ENCODE data around the gene BCL6B.

GRCh38 chr17:7041607-7042500 lies 19.0 kb downstream of the BCL6B start:
- no peak for TF ChIP-seq TEAD4 (IDR thresholded peaks at IDR 0.05)
- TF ChIP-seq ZBTB7A (IDR thresholded peaks at IDR 0.05; ENCODE audit: low read depth), result no peak
- no peak for TF ChIP-seq REST (IDR thresholded peaks at IDR 0.05; ENCODE audit: low read depth)
- no peak for TF ChIP-seq YY1 (IDR thresholded peaks at IDR 0.05; ENCODE audit: low read depth)

Measured in Ishikawa (cell line).